GM15510 (cell line): Measurements from ENCODE around the gene RRBP1.
A peak's percentile ranks its signal among the peaks of the same experiment; 100 is the strongest.

Experiments
- POLR2A ChIP-seq: IDR thresholded peaks from 3 replicates; pipeline ENCODE4 v1.6.1; 2011; ENCODE audit warnings: borderline replicate concordance; ENCODE audit not compliant: insufficient read length; ENCODE audit errors: extremely low read depth

The RRBP1 gene

GRCh38 chr20:17569616-17570346 lies 112.3 kb downstream of the RRBP1 start, which contains the start of gene DSTN:
DSTN (plus strand) TSS chr20:17570075; CDS start chr20:17570209, 134 bp downstream.
- TF ChIP-seq POLR2A, result peak; percentile 69

- TF ChIP-seq POLR2A, result no peak
These were observed 113.0 kb downstream of the RRBP1 start for GRCh38 chr20:17568972-17569521.

GRCh38 chr20:17568045-17568788 lies 113.8 kb downstream of the RRBP1 start:
- TF ChIP-seq POLR2A, result no peak

GRCh38 chr20:17566345-17566744 lies 115.7 kb downstream of the RRBP1 start:
- no peak for TF ChIP-seq POLR2A

GRCh38 chr20:17565169-17565845 lies 116.7 kb downstream of the RRBP1 start:
- no peak for TF ChIP-seq POLR2A
